GM23338 (cell line): ENCODE data around the gene NELFCD. TPM values are rescaled to one million over a fixed set of nuclear protein-coding genes. Genes with fewer than 3 reads are reported as not detected.

ENCODE experiments used
- ATAC-seq: fragments of 200-7000 bp; cut with Tn5 transposase; 3 replicates; pipeline ENCODE4 v1.9.1; 2020
- DNase-seq: peaks from one replicate; pipeline ENCODE4 v3.0.0-alpha.2; 2015; ENCODE audit warnings: low spot score
- H2AFZ ChIP-seq: fragments of 200-600 bp; sonication (generic); 2 replicates; pipeline ENCODE4 v1.8.0; 2016; ENCODE audit warnings: antibody characterized with exemption, mild to moderate bottlenecking, moderate library complexity
- H3F3A ChIP-seq: fragments of 200-600 bp; sonication (generic); replicated peaks from 2 replicates; pipeline ENCODE4 v1.8.0; 2017; ENCODE audit warnings: antibody characterized with exemption, mixed run types, low read depth
- H3K27ac ChIP-seq: fragments of 200-600 bp; sonication (generic); 2 replicates; pipeline ENCODE4 v1.6.1; 2016; ENCODE audit warnings: low read depth
- H3K27me3 ChIP-seq: fragments of 200-600 bp; sonication (generic); 2 replicates; pipeline ENCODE4 v1.8.0; 2016; ENCODE audit warnings: mild to moderate bottlenecking, mixed run types, moderate library complexity; ENCODE audit not compliant: insufficient read depth
- H3K36me3 ChIP-seq: fragments of 200-600 bp; sonication (generic); 2 replicates; pipeline ENCODE4 v1.8.0; 2016; ENCODE audit warnings: mild to moderate bottlenecking; ENCODE audit not compliant: insufficient read depth
- H3K4me1 ChIP-seq: fragments of 200-600 bp; sonication (generic); 2 replicates; pipeline ENCODE4 v1.8.0; 2016; ENCODE audit warnings: mild to moderate bottlenecking, moderate library complexity; ENCODE audit not compliant: insufficient read depth
- H3K4me2 ChIP-seq: fragments of 200-600 bp; sonication (generic); 2 replicates; pipeline ENCODE4 v1.7.1; 2017; ENCODE audit warnings: mixed run types
- H3K4me3 ChIP-seq: fragments of 200-600 bp; sonication (generic); 2 replicates; pipeline ENCODE4 v1.6.1; 2016; ENCODE audit warnings: mixed run types
- H3K79me2 ChIP-seq: fragments of 200-600 bp; sonication (generic); replicated peaks from 2 replicates; pipeline ENCODE4 v1.8.0; 2017; ENCODE audit warnings: mild to moderate bottlenecking; ENCODE audit not compliant: insufficient read depth
- H3K9me2 ChIP-seq: fragments of 200-600 bp; sonication (generic); 2 replicates; pipeline ENCODE4 v1.8.0; 2017; ENCODE audit not compliant: insufficient read depth
- H4K20me1 ChIP-seq: fragments of 200-600 bp; sonication (generic); replicated peaks from 2 replicates; pipeline ENCODE4 v1.8.0; 2017; ENCODE audit warnings: mild to moderate bottlenecking; ENCODE audit not compliant: insufficient read depth
- H3K27ac Mint-ChIP-seq: 2 replicates; pipeline ENCODE4 v1.8.0; 2020; ENCODE audit warnings: inconsistent platforms, mild to moderate bottlenecking, moderate library complexity, mixed read lengths
- H3K27me3 Mint-ChIP-seq: 3 replicates; pipeline ENCODE4 v1.8.0; 2022; ENCODE audit warnings: low read depth, mild to moderate bottlenecking, moderate library complexity, mixed read lengths, inconsistent platforms; ENCODE audit not compliant: insufficient read depth, poor library complexity
- H3K36me3 Mint-ChIP-seq: 3 replicates; pipeline ENCODE4 v1.8.0; 2021; ENCODE audit warnings: low read depth, mild to moderate bottlenecking, inconsistent platforms, moderate library complexity, mixed read lengths
- H3K4me1 Mint-ChIP-seq: 3 replicates; pipeline ENCODE4 v1.8.0; 2020; ENCODE audit warnings: mild to moderate bottlenecking, inconsistent platforms, mixed read lengths
- H3K4me3 Mint-ChIP-seq: 3 replicates; pipeline ENCODE4 v1.8.0; 2021; ENCODE audit warnings: moderate library complexity, mild to moderate bottlenecking, inconsistent platforms, mixed read lengths
- H3K9me3 Mint-ChIP-seq: 3 replicates; pipeline ENCODE4 v1.8.0; 2020; ENCODE audit warnings: moderate library complexity, mild to moderate bottlenecking, inconsistent platforms, mixed read lengths
- CREB1 ChIP-seq: fragments of 250-450 bp; sonication (Bioruptor Pico); IDR thresholded peaks from 2 replicates; pipeline ENCODE4 v1.5.0; 2020; ENCODE audit warnings: low read depth, mild to moderate bottlenecking, moderate library complexity
- ETS1 ChIP-seq: IDR thresholded peaks from 2 replicates; pipeline ENCODE4 v1.6.1; 2016; ENCODE audit warnings: antibody characterized with exemption
- EZH2 ChIP-seq: fragments of 200-600 bp; sonication (generic); IDR thresholded peaks from one replicate; pipeline ENCODE4 v1.8.0; 2017; ENCODE audit warnings: antibody characterized with exemption, mild to moderate bottlenecking, low read depth; ENCODE audit not compliant: unreplicated experiment
- EZH2phosphoT487 ChIP-seq: fragments of 200-600 bp; sonication (generic); IDR thresholded peaks from one replicate; pipeline ENCODE4 v1.8.1; 2018; ENCODE audit warnings: antibody characterized with exemption; ENCODE audit not compliant: unreplicated experiment
- NANOG ChIP-seq: IDR thresholded peaks from 2 replicates; pipeline ENCODE4 v1.6.1; 2016; ENCODE audit warnings: antibody characterized with exemption, borderline replicate concordance
- POLR2AphosphoS5 ChIP-seq: IDR thresholded peaks from 2 replicates; pipeline ENCODE4 v1.6.1; 2016; ENCODE audit warnings: antibody characterized with exemption, low read depth
- STAT1 ChIP-seq: IDR thresholded peaks from one replicate; pipeline ENCODE4 v1.6.1; 2016; ENCODE audit warnings: antibody characterized with exemption; ENCODE audit not compliant: unreplicated experiment
- ZNF114 ChIP-seq: fragments of 250-450 bp; sonication (Bioruptor Pico); IDR thresholded peaks from 2 replicates; pipeline ENCODE4 v1.5.0; 2020; ENCODE audit warnings: mild to moderate bottlenecking, moderate library complexity
- polyA plus RNA-seq: library from polyadenylated mRNA; unstranded; fragments of >200 nt; fragmentation: Nextera tagmentation; extraction: Ambion mirVana; gene quantifications from 2 replicates; pipeline ENCODE4 v1.2.1, GENCODE V29; 2016
- total RNA-seq: library from RNA; depleted of rRNA; stranded (reverse); fragments of >200 nt; shearing (Covaris generic); gene quantifications from 2 replicates; pipeline ENCODE4 v1.2.3, GENCODE V29; 2014
- TF ChIP-seq, protein P1 (sequence below): fragments of 250-450 bp; sonication (Bioruptor Pico); IDR thresholded peaks from 2 replicates; pipeline ENCODE4 v1.5.0; 2020; ENCODE audit warnings: mild to moderate bottlenecking, moderate library complexity

Gene NELFCD
- total and polyA plus RNA-seq, 2 experiments from 2014 or later, result 52.9 to 75.8 TPM

- TF ChIP-seq ETS1 (no peak), EZH2 (no peak), POLR2AphosphoS5 (no peak), EZH2phosphoT487 (no peak)
These were observed 42.5 kb upstream of the NELFCD start (continued) for GRCh38 chr20:58938541-58938940.

GRCh38 chr20:58941471-58941870, 39.6 kb upstream of the NELFCD start:
- Histone ChIP-seq H3K27ac (no peak overlapping the region), H3K9me2 (0 out of 2 replicates have a peak, but pooled peaks cover 4% of the 10 kb centered on the region)

More at GRCh38 chr20:58941471-58941870, 39.6 kb upstream of the NELFCD start:
- no peak overlapping the region for H2AFZ ChIP-seq
- ATAC-seq (no peak), DNase-seq (no peak)
- Mint-ChIP-seq H3K27me3 (peaks cover 5% of the 10 kb centered on the region), H3K36me3 (no peaks in the 10 kb centered on the region), H3K4me3 (no peak overlapping the region), H3K9me3 (0 out of 3 replicates have a peak, but pooled peaks cover under 1% of the 10 kb centered on the region), H3K4me1 (0 out of 3 replicates have a peak, but pooled peaks cover 3% of the 10 kb centered on the region), H3K27ac (no peak overlapping the region)
- H3K36me3 ChIP-seq, result no peaks in the 10 kb centered on the region
- H3K27me3 ChIP-seq, result no peaks in the 10 kb centered on the region
- H4K20me1 ChIP-seq, result no peaks in the 10 kb centered on the region
- H3K4me1 ChIP-seq, result no peaks in the 10 kb centered on the region; the same call in 1 of the 2 replicates
- no peaks in the 10 kb centered on the region for H3K79me2 ChIP-seq
- H3K4me3 ChIP-seq, result no peak overlapping the region
- no peaks in the 10 kb centered on the region for H3F3A ChIP-seq
- H3K4me2 ChIP-seq, result no peak overlapping the region
- TF ChIP-seq CREB1, result no peak
- TF ChIP-seq ZNF114 (CRISPR knock-in tag), result no peak
- no peak for TF ChIP-seq NANOG
- TF ChIP-seq STAT1, result no peak
- TF ChIP-seq EZH2, result no peak
- TF ChIP-seq, protein P1, sequence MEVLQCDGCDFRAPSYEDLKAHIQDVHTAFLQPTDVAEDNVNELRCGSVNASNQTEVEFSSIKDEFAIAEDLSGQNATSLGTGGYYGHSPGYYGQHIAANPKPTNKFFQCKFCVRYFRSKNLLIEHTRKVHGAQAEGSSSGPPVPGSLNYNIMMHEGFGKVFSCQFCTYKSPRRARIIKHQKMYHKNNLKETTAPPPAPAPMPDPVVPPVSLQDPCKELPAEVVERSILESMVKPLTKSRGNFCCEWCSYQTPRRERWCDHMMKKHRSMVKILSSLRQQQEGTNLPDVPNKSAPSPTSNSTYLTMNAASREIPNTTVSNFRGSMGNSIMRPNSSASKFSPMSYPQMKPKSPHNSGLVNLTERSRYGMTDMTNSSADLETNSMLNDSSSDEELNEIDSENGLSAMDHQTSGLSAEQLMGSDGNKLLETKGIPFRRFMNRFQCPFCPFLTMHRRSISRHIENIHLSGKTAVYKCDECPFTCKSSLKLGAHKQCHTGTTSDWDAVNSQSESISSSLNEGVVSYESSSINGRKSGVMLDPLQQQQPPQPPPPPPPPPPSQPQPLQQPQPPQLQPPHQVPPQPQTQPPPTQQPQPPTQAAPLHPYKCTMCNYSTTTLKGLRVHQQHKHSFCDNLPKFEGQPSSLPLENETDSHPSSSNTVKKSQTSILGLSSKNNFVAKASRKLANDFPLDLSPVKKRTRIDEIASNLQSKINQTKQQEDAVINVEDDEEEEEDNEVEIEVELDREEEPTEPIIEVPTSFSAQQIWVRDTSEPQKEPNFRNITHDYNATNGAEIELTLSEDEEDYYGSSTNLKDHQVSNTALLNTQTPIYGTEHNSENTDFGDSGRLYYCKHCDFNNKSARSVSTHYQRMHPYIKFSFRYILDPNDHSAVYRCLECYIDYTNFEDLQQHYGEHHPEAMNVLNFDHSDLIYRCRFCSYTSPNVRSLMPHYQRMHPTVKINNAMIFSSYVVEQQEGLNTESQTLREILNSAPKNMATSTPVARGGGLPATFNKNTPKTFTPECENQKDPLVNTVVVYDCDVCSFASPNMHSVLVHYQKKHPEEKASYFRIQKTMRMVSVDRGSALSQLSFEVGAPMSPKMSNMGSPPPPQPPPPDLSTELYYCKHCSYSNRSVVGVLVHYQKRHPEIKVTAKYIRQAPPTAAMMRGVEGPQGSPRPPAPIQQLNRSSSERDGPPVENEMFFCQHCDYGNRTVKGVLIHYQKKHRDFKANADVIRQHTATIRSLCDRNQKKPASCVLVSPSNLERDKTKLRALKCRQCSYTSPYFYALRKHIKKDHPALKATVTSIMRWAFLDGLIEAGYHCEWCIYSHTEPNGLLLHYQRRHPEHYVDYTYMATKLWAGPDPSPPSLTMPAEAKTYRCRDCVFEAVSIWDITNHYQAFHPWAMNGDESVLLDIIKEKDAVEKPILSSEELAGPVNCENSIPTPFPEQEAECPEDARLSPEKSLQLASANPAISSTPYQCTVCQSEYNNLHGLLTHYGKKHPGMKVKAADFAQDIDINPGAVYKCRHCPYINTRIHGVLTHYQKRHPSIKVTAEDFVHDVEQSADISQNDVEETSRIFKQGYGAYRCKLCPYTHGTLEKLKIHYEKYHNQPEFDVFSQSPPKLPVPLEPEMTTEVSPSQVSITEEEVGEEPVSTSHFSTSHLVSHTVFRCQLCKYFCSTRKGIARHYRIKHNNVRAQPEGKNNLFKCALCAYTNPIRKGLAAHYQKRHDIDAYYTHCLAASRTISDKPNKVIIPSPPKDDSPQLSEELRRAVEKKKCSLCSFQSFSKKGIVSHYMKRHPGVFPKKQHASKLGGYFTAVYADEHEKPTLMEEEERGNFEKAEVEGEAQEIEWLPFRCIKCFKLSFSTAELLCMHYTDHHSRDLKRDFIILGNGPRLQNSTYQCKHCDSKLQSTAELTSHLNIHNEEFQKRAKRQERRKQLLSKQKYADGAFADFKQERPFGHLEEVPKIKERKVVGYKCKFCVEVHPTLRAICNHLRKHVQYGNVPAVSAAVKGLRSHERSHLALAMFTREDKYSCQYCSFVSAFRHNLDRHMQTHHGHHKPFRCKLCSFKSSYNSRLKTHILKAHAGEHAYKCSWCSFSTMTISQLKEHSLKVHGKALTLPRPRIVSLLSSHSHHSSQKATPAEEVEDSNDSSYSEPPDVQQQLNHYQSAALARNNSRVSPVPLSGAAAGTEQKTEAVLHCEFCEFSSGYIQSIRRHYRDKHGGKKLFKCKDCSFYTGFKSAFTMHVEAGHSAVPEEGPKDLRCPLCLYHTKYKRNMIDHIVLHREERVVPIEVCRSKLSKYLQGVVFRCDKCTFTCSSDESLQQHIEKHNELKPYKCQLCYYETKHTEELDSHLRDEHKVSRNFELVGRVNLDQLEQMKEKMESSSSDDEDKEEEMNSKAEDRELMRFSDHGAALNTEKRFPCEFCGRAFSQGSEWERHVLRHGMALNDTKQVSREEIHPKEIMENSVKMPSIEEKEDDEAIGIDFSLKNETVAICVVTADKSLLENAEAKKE (CRISPR knock-in tag), result no peak
